IMR-90 (cell line): ENCODE measurements around the gene SP2. TPM values are rescaled to one million over a fixed set of nuclear protein-coding genes. Genes with fewer than 3 reads are reported as not detected.

Source experiments
- ATAC-seq: fragments of 200-7000 bp; cut with Tn5 transposase; 2 replicates; pipeline ENCODE4 v1.9.1; 2020; ENCODE audit warnings: low read depth, mild to moderate bottlenecking, moderate library complexity
- Bru-seq: library from RNA; stranded (reverse); fragments of 400-500 nt; gene quantifications from one replicate; lab custom pipeline; 2021; lab: Mats Ljungman, UMichigan
- BruChase-seq, 2 experiments: library from RNA; stranded (reverse); fragments of 400-500 nt; gene quantifications; one replicate each; lab custom pipeline; 2021; lab: Mats Ljungman, UMichigan
- BruUV-seq: library from RNA; stranded (reverse); fragments of 400-500 nt; replicated peaks from 2 replicates; lab custom pipeline; 2021; lab: Mats Ljungman, UMichigan
- CTCF ChIA-PET: fragments of 300-600 bp; formaldehyde crosslinking; extraction: SDS; loops from one replicate; lab custom pipeline; 2021; ENCODE audit warnings: antibody characterized with exemption; lab: Yijun Ruan, JAX
- POLR2A ChIA-PET: fragments of 300-600 bp; sonication (Branson Sonifier 250); formaldehyde crosslinking; loops from one replicate; lab custom pipeline; 2022; ENCODE audit warnings: antibody characterized with exemption; ENCODE audit not compliant: unreplicated experiment; lab: Charles Lee
- DNase-seq: peaks from one replicate; pipeline ENCODE4 v3.0.0; 2013
- H2AFZ ChIP-seq: replicated peaks from 2 replicates; pipeline ENCODE3; 2013; ENCODE audit warnings: low read length, mild to moderate bottlenecking; ENCODE audit not compliant: poor library complexity
- H2AK5ac ChIP-seq: 2 replicates; pipeline ENCODE4 v1.6.1; 2013; ENCODE audit warnings: low read depth, low read length, inconsistent platforms
- H2AK9ac ChIP-seq: replicated peaks from 2 replicates; pipeline ENCODE3; 2013; ENCODE audit warnings: mild to moderate bottlenecking, low read depth, low read length, moderate library complexity; ENCODE audit not compliant: poor library complexity
- H2BK120ac ChIP-seq: 2 replicates; pipeline ENCODE4 v1.6.1; 2013; ENCODE audit warnings: low read depth, low read length, inconsistent platforms
- H2BK15ac ChIP-seq: 3 replicates; pipeline ENCODE4 v1.6.1; 2013; ENCODE audit warnings: low read depth, low read length, inconsistent platforms
- H2BK20ac ChIP-seq: 2 replicates; pipeline ENCODE4 v1.6.1; 2013; ENCODE audit warnings: low read depth, mild to moderate bottlenecking, inconsistent platforms, low read length, moderate library complexity
- H2BK5ac ChIP-seq: 2 replicates; pipeline ENCODE4 v1.6.1; 2013; ENCODE audit warnings: mild to moderate bottlenecking, low read depth, low read length, inconsistent platforms; ENCODE audit not compliant: poor library complexity, severe bottlenecking
- H3K14ac ChIP-seq: replicated peaks from 2 replicates; pipeline ENCODE4 v1.6.1; 2013; ENCODE audit warnings: low read depth, low read length, inconsistent platforms
- H3K18ac ChIP-seq: 2 replicates; pipeline ENCODE4 v1.6.1; 2013; ENCODE audit warnings: low read depth, low read length, control low read depth
- H3K23ac ChIP-seq: 2 replicates; pipeline ENCODE4 v1.6.1; 2013; ENCODE audit warnings: low read depth, low read length, inconsistent platforms
- H3K27ac ChIP-seq: 2 replicates; pipeline ENCODE4 v1.5.1; 2013; ENCODE audit warnings: mild to moderate bottlenecking, control low read depth, low read length; ENCODE audit not compliant: insufficient read depth
- H3K27me3 ChIP-seq: 2 replicates; pipeline ENCODE4 v1.6.1; 2013; ENCODE audit warnings: low read length; ENCODE audit not compliant: control insufficient read depth, insufficient read depth
- H3K36me3 ChIP-seq: 2 replicates; pipeline ENCODE4 v1.6.1; 2013; ENCODE audit warnings: low read length, mixed read lengths; ENCODE audit not compliant: control insufficient read depth, insufficient read depth
- H3K4ac ChIP-seq: 2 replicates; pipeline ENCODE4 v1.6.1; 2013; ENCODE audit warnings: low read depth, low read length, inconsistent platforms
- H3K4me1 ChIP-seq: 2 replicates; pipeline ENCODE4 v1.6.1; 2013; ENCODE audit warnings: low read length, mixed read lengths; ENCODE audit not compliant: control insufficient read depth, insufficient read depth
- H3K4me2 ChIP-seq: 2 replicates; pipeline ENCODE4 v1.6.1; 2013; ENCODE audit warnings: low read depth, mild to moderate bottlenecking, control low read depth, low read length, moderate library complexity
- H3K4me3 ChIP-seq: 2 replicates; pipeline ENCODE4 v1.5.1; 2013; ENCODE audit warnings: low read depth, mild to moderate bottlenecking, control low read depth, low read length, moderate library complexity; ENCODE audit not compliant: insufficient read depth
- H3K56ac ChIP-seq: 2 replicates; pipeline ENCODE4 v1.6.1; 2013; ENCODE audit warnings: low read length, inconsistent platforms; ENCODE audit not compliant: insufficient read depth; ENCODE audit errors: extremely low read depth
- H3K79me1 ChIP-seq, 2 experiments: 2 replicates each; pipeline ENCODE4 v1.6.1; 2013; ENCODE audit warnings: low read length in 2 of 2, inconsistent platforms in 1 of 2, low read depth in 1 of 2
- H3K9ac ChIP-seq: 2 replicates; pipeline ENCODE4 v1.6.1; 2013; ENCODE audit warnings: low read depth, low read length, control low read depth
- H3K9me1 ChIP-seq: 2 replicates; pipeline ENCODE4 v1.6.1; 2013; ENCODE audit warnings: low read length, inconsistent platforms; ENCODE audit not compliant: insufficient read depth
- H3K9me3 ChIP-seq: 2 replicates; pipeline ENCODE4 v1.6.1; 2013; ENCODE audit warnings: low read length; ENCODE audit not compliant: control insufficient read depth, insufficient read depth
- H4K20me1 ChIP-seq: 2 replicates; pipeline ENCODE4 v1.6.1; 2013; ENCODE audit warnings: low read length, inconsistent platforms; ENCODE audit not compliant: insufficient read depth
- H4K5ac ChIP-seq: 2 replicates; pipeline ENCODE4 v1.6.1; 2013; ENCODE audit warnings: mild to moderate bottlenecking, low read depth, low read length, control low read depth
- H4K8ac ChIP-seq, 2 experiments: 2 replicates each; pipeline ENCODE4 v1.6.1; 2013; ENCODE audit warnings: low read depth in 2 of 2, low read length in 2 of 2, control low read depth in 1 of 2, inconsistent platforms in 1 of 2
- H4K91ac ChIP-seq: 2 replicates; pipeline ENCODE4 v1.6.1; 2013; ENCODE audit warnings: low read depth, low read length, inconsistent platforms; ENCODE audit not compliant: insufficient read depth
- CEBPB ChIP-seq: IDR thresholded peaks from 2 replicates; pipeline ENCODE4 v1.6.1; 2012; ENCODE audit warnings: low read depth, low read length, improper control_type of control experiment
- CHD1 ChIP-seq: IDR thresholded peaks from 2 replicates; pipeline ENCODE4 v1.6.1; 2012; ENCODE audit warnings: low read depth, low read length, improper control_type of control experiment
- FOS ChIP-seq: fragments of 150-350 bp; IDR thresholded peaks from 2 replicates; pipeline ENCODE4 v1.6.1; 2016; ENCODE audit warnings: low read depth, low read length
- MAZ ChIP-seq: IDR thresholded peaks from 2 replicates; pipeline ENCODE4 v1.6.1; 2012; ENCODE audit warnings: low read depth, mild to moderate bottlenecking, low read length, improper control_type of control experiment, moderate library complexity, borderline replicate concordance
- NFE2L2 ChIP-seq: fragments of 150-350 bp; IDR thresholded peaks from 2 replicates; pipeline ENCODE4 v1.6.1; 2016; ENCODE audit warnings: low read depth, mild to moderate bottlenecking, low read length
- POLR2A ChIP-seq: IDR thresholded peaks from 2 replicates; pipeline ENCODE4 v1.6.1; 2012; ENCODE audit warnings: mild to moderate bottlenecking, low read depth, low read length
- RCOR1 ChIP-seq: IDR thresholded peaks from 2 replicates; pipeline ENCODE4 v1.6.1; 2012; ENCODE audit warnings: mild to moderate bottlenecking, low read length, improper control_type of control experiment; ENCODE audit not compliant: insufficient replicate concordance
- SMC3 ChIP-seq: fragments of 150-350 bp; IDR thresholded peaks from 2 replicates; pipeline ENCODE4 v1.6.1; 2016; ENCODE audit warnings: low read depth, mild to moderate bottlenecking, antibody characterized with exemption, low read length, moderate library complexity
- WGBS, 2 experiments: methylation state at CpG; one replicate each; pipeline versions ENCODE4 v1.1.5 to v1.1.7; 2013; ENCODE audit warnings: missing lambda C conversion rate in 2 of 2; ENCODE audit not compliant: insufficient read length in 1 of 2; ENCODE audit errors: extremely low coverage in 2 of 2; 5-methylcytosine and 5-hydroxymethylcytosine counted together
- dilution Hi-C: fragments of 300-500 bp; cut with HindIII; formaldehyde crosslinking; loops from one replicate; pipeline ENCODE4 v1.14.3; 2018; ENCODE audit warnings: low sequenced_read_pairs; ENCODE audit not compliant: unreplicated experiment
- in situ Hi-C: fragments of 300-500 bp; cut with MboI; formaldehyde crosslinking; loops from 3 replicates; pipeline ENCODE4 v1.14.3; 2019; ENCODE audit warnings: low sequenced_read_pairs, inconsistent platforms, mixed read lengths
- intact Hi-C: fragments of 100-400 bp; cut with micrococcal nuclease; formaldehyde crosslinking; loops from 2 replicates; pipeline ENCODE4 v1.10.0; 2022
- long read RNA-seq: library from polyadenylated mRNA; unstranded; transcript quantifications from one replicate; pipeline ENCODE4 v2.0.0, GENCODE V29; 2021; ENCODE audit not compliant: unreplicated experiment
- polyA plus RNA-seq, 3 experiments: library from polyadenylated mRNA; depleted of rRNA; stranded (reverse); fragments of >200 nt; gene quantifications; 2 replicates each; pipeline ENCODE4 v1.2.3, GENCODE V29; 2012; ENCODE audit warnings: low replicate concordance in 1 of 3
- total RNA-seq: library from RNA; depleted of rRNA; stranded (reverse); fragments of >200 nt; gene quantifications from 2 replicates; pipeline ENCODE4 v1.2.3, GENCODE V29; 2012; rRNA removed
- TF ChIP-seq, protein P1 (sequence below): conservative IDR thresholded peaks from 2 replicates; pipeline ENCODE4 v1.5.1; 2012; ENCODE audit warnings: mild to moderate bottlenecking, low read depth, low read length, improper control_type of control experiment

The SP2 gene
- 0.72 and 1.4 TPM in 2 replicates for total RNA-seq
- polyA plus RNA-seq (2012; rRNA removed) = 13.8 and 14.0 TPM in 2 replicates
- 7.4 and 17.7 TPM in 2 replicates for polyA plus RNA-seq (2012; cell fraction: cytosol; rRNA removed)
- polyA plus RNA-seq (2012; cell fraction: nucleus; rRNA removed; ENCODE audit: low replicate concordance) = 23.1 and 23.5 TPM in 2 replicates
- percentile 72 among the genes with signal in this experiment for Bru-seq, nascent RNA
- BruChase-seq, experiment 1, labeled RNA remaining after a 6-hour chase = percentile 77 among the genes with signal in this experiment
- BruChase-seq, experiment 2, labeled RNA remaining after a 2-hour chase = percentile 62 among the genes with signal in this experiment
- long read RNA-seq, partial matches to known transcripts = 2 of 4 reads
- long read RNA-seq, other reads (novel, unspliced or antisense) = 2 of 4 reads

GRCh38 chr17:47895856-47896671 is at the start of gene SP2:
Gene SP2 (plus strand): TSS chr17:47896236. CDS start chr17:47896287, 51 bp downstream.
- Histone ChIP-seq H3K18ac (peak within 1 kb of the TSS; percentile 78), H3K4me2 (peak within 1 kb of the TSS; percentile 98), H3K9me1 (0 out of 2 replicates have a peak, but pooled peaks cover 7% of the 10 kb centered on the region), H2BK120ac (peak within 1 kb of the TSS; percentile 64; the same call in 1 of the 2 replicates), H3K79me1 (peaks cover 26 to 55% of the 10 kb centered on the region in 2 experiments), H4K5ac (peak within 1 kb of the TSS; percentile 95), H2AK5ac (peak within 1 kb of the TSS; percentile 95), H2AK9ac (peak within 1 kb of the TSS; percentile 95), H3K56ac (peak within 1 kb of the TSS; percentile 87), H2BK20ac (no peak within 1 kb of the TSS), H3K9ac (peak within 1 kb of the TSS; percentile 97), H2BK5ac (peak within 1 kb of the TSS; percentile 91), H3K4me3 (peak within 1 kb of the TSS; percentile 97), H3K27me3 (no peaks in the 10 kb centered on the region), H4K8ac (peak within 1 kb of the TSS; percentile 96 to 99), H2AFZ (peak within 1 kb of the TSS; percentile 97), H3K36me3 (no peaks in the 10 kb centered on the region), H3K9me3 (no peaks in the 10 kb centered on the region), H3K23ac (peak within 1 kb of the TSS; percentile 96), H3K4ac (peak within 1 kb of the TSS; percentile 95), H4K91ac (peak within 1 kb of the TSS; percentile 94), H2BK15ac (no peak within 1 kb of the TSS; the same call in 2 of the 3 replicates), H4K20me1 (no peaks in the 10 kb centered on the region), H3K27ac (peak within 1 kb of the TSS; percentile 94), H3K4me1 (peaks cover 1% of the 10 kb centered on the region; the same call in 1 of the 2 replicates), H3K14ac (peak within 1 kb of the TSS; percentile 97)
- dilution Hi-C loops (no loop called here), in situ Hi-C loops (no loop called here), intact Hi-C loops (loop anchor here (1.0 kb wide), 3 partner anchors 45 to 122 kb away; partner anchors contain the start of gene PNPO)
- ChIA-PET CTCF (interaction anchor here (0.8 to 1.5 kb wide), 3 partner anchors 54 to 59 kb away, joined by 3 to 11 read pairs (median 3); partner anchors contain the start of gene SCRN2), POLR2A (interaction anchor here (0.7 kb wide), 1 partner anchor 65 kb away, joined by 3 read pairs; the partner anchor contains the start of genes LRRC46 and MRPL10)
- peak; percentile 92 for ATAC-seq
- TF ChIP-seq SMC3 (no peak), FOS (peak; percentile 95), NFE2L2 (no peak), MAZ (peak; percentile 99), CEBPB (peak; percentile 87), POLR2A (peak; percentile 82), CHD1 (no peak), RCOR1 (peak; percentile 10)
- TF ChIP-seq, protein P1, sequence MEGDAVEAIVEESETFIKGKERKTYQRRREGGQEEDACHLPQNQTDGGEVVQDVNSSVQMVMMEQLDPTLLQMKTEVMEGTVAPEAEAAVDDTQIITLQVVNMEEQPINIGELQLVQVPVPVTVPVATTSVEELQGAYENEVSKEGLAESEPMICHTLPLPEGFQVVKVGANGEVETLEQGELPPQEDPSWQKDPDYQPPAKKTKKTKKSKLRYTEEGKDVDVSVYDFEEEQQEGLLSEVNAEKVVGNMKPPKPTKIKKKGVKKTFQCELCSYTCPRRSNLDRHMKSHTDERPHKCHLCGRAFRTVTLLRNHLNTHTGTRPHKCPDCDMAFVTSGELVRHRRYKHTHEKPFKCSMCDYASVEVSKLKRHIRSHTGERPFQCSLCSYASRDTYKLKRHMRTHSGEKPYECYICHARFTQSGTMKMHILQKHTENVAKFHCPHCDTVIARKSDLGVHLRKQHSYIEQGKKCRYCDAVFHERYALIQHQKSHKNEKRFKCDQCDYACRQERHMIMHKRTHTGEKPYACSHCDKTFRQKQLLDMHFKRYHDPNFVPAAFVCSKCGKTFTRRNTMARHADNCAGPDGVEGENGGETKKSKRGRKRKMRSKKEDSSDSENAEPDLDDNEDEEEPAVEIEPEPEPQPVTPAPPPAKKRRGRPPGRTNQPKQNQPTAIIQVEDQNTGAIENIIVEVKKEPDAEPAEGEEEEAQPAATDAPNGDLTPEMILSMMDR = no peak
- WGBS, 2 experiments = 0% methylated on average over 32 of the region's 70 CpGs; no CpG with 5 or more reads in 1 of the 2 experiments
- peak; percentile 100 for DNase-seq
- no TSS peak for BruUV-seq
